ENCODE measurements around the gene MGAM2. TPM values are rescaled to one million over a fixed set of nuclear protein-coding genes. Genes with fewer than 3 reads are reported as not detected.

Gene MGAM2
- not detected for total RNA-seq
- long read RNA-seq: 0 reads

GRCh38 chr7:142111499-142111898 is at the start of gene MGAM2:
Gene MGAM2, plus strand, starts transcription at chr7:142111718. Its CDS starts 5,156 bp downstream, at chr7:142116874.
- DNase-seq: no peak

GRCh38 chr7:142063551-142064442 is 47.7 kb upstream of the MGAM2 start:
- Histone ChIP-seq H3K4me3 (no peak overlapping the region), H3K36me3 (no peaks in the 10 kb centered on the region), H3K27me3 (ENCODE audit: low read depth) (no peaks in the 10 kb centered on the region), H3K9me3 (replicated peaks) (no peaks in the 10 kb centered on the region), H3K27ac (replicated peaks) (no peak overlapping the region), H3K4me1 (no peaks in the 10 kb centered on the region)
- no peak for DNase-seq
- intact Hi-C loops (cut with micrococcal nuclease): loop anchor here (2.0 kb wide), 1 partner anchor 31 kb away; no protein-coding TSS in a partner anchor
- TF ChIP-seq CTCF (IDR thresholded peaks at IDR 0.05; ENCODE audit: borderline replicate concordance): no peak

More at GRCh38 chr7:142111499-142111898, at the start of gene MGAM2:
- no peak for TF ChIP-seq CTCF (IDR thresholded peaks at IDR 0.05; ENCODE audit: borderline replicate concordance)
- Histone ChIP-seq H3K9me3 (replicated peaks) (no peaks in the 10 kb centered on the region), H3K36me3 (no peaks in the 10 kb centered on the region), H3K4me3 (no peak within 1 kb of the TSS), H3K27me3 (ENCODE audit: low read depth) (peaks cover 4% of the 10 kb centered on the region), H3K27ac (replicated peaks) (no peak within 1 kb of the TSS), H3K4me1 (no peaks in the 10 kb centered on the region)
- intact Hi-C loops (cut with micrococcal nuclease): no loop called here

GRCh38 chr7:142066536-142066935 is 45.0 kb upstream of the MGAM2 start:
- Histone ChIP-seq H3K27ac (replicated peaks) (no peak overlapping the region), H3K4me3 (no peak overlapping the region), H3K36me3 (no peaks in the 10 kb centered on the region), H3K27me3 (ENCODE audit: low read depth) (no peaks in the 10 kb centered on the region), H3K4me1 (no peaks in the 10 kb centered on the region), H3K9me3 (replicated peaks) (no peaks in the 10 kb centered on the region)
- no peak for TF ChIP-seq CTCF (IDR thresholded peaks at IDR 0.05; ENCODE audit: borderline replicate concordance)
- intact Hi-C loops (cut with micrococcal nuclease): no loop called here
- no peak for DNase-seq

- intact Hi-C loops (cut with micrococcal nuclease): no loop called here
- H3K27me3 ChIP-seq (ENCODE audit: low read depth): no peaks in the 10 kb centered on the region
- no peak overlapping the region for H3K4me3 ChIP-seq
- no peak for TF ChIP-seq CTCF (IDR thresholded peaks at IDR 0.05; ENCODE audit: borderline replicate concordance)
- no peaks in the 10 kb centered on the region for H3K9me3 ChIP-seq (replicated peaks)
- H3K27ac ChIP-seq (replicated peaks): no peak overlapping the region
- no peaks in the 10 kb centered on the region for H3K4me1 ChIP-seq
- H3K36me3 ChIP-seq: no peaks in the 10 kb centered on the region
- DNase-seq: no peak
Measured at GRCh38 chr7:142077762-142078161, 33.8 kb upstream of the MGAM2 start.

DNA sequence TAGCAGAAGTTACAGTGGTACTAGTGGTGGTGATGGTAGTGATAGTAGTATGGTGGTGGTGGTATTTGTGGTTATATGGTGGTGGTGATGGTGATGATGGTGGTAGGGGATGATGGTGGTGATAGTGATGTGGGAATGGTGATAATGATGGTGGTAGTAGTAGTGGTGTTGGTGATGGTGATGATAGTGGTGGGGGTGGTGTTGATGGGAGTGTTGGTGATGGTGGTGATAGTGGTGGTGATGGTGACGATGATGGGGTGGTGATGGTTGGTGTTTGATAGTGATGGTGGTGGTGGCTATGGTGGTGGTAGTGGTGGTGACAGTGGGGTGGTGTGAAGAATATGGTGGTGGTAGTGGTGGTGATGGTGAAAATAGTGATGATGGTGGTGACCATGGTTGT is 27.9 kb upstream of the MGAM2 start:
- intact Hi-C loops (cut with micrococcal nuclease): no loop called here
- no peaks in the 10 kb centered on the region for H3K9me3 ChIP-seq (replicated peaks)
- H3K4me1 ChIP-seq: no peaks in the 10 kb centered on the region
- no peaks in the 10 kb centered on the region for H3K36me3 ChIP-seq
- H3K27ac ChIP-seq (replicated peaks): no peak overlapping the region
- DNase-seq: no peak
- TF ChIP-seq CTCF (IDR thresholded peaks at IDR 0.05; ENCODE audit: borderline replicate concordance): no peak
- H3K4me3 ChIP-seq: no peak overlapping the region
- no peaks in the 10 kb centered on the region for H3K27me3 ChIP-seq (ENCODE audit: low read depth)

All from left ventricle myocardium inferior (tissue), 1 donor.